GM19099 (cell line): ENCODE data around the gene OGDHL.

ENCODE experiments used
- POLR2A ChIP-seq: IDR thresholded peaks from 3 replicates; pipeline ENCODE4 v1.6.1; 2011; ENCODE audit warnings: low read depth; ENCODE audit not compliant: insufficient read length; ENCODE audit errors: extremely low read depth

Gene OGDHL

GRCh38 chr10:49688261-49688846 lies 73.8 kb downstream of the OGDHL start:
- no peak for TF ChIP-seq POLR2A

GRCh38 chr10:49686651-49687050 lies 75.5 kb downstream of the OGDHL start:
- no peak for TF ChIP-seq POLR2A
